Measurements from ENCODE around the gene CAP2. TPM values are rescaled to one million over a fixed set of nuclear protein-coding genes. Genes with fewer than 3 reads are reported as not detected.

The CAP2 gene
- total RNA-seq, 1 experiment from 2014 or later = 11.5 TPM

DNA sequence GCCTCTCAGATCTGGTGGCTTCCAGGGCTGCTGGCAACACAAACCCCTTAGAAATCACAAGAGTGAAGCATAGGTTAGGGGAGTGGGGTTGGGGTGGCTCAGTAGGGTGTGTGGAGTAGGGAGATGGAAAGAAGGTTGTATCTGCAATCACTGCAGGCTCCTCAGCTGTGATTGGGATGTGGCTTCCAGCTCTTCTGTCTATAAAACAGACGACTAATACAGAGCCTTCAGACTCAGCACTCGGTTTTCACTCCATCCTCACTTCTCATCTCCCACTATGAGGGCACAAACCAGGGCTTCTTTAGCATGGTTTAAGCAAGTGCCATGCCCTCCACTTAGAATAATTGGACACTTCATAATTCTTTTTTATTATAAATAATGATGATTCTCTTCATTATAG, 46.4 kb upstream of the CAP2 start:
- Histone ChIP-seq H3K79me1 (ENCODE audit: insufficient read depth, low read depth, low read length, poor library complexity, severe bottlenecking) (no peaks in the 10 kb centered on the region), H2BK20ac (ENCODE audit: low read depth, low read length, poor library complexity, severe bottlenecking) (no peak overlapping the region), H3K4me2 (ENCODE audit: insufficient read depth, insufficient read length, low read length) (no peak overlapping the region), H3K9ac (ENCODE audit: extremely low read depth, insufficient read length, low read length) (no peak overlapping the region), H2BK12ac (ENCODE audit: insufficient read length, low read depth, low read length) (no peak overlapping the region), H4K8ac (replicated peaks; ENCODE audit: insufficient read length, low read depth, low read length) (no peak overlapping the region), H3K18ac (ENCODE audit: insufficient read length, low read depth, low read length) (no peak overlapping the region), H3K23me2 (ENCODE audit: insufficient read length, low read depth, low read length, poor library complexity, severe bottlenecking) (no peaks in the 10 kb centered on the region), H4K91ac (ENCODE audit: insufficient read length, low read depth, low read length) (no peak overlapping the region), H3K14ac (ENCODE audit: insufficient read depth, low read length) (no peak overlapping the region), H3K79me2 (ENCODE audit: insufficient read depth, low read length) (no peaks in the 10 kb centered on the region), H3K4me1 (ENCODE audit: insufficient read depth, low read length) (no peaks in the 10 kb centered on the region), H2AK5ac (ENCODE audit: insufficient read length, low read length) (no peak overlapping the region), H3K9me3 (ENCODE audit: control insufficient read depth, low read depth, low read length) (no peaks in the 10 kb centered on the region), H3K27ac (ENCODE audit: insufficient read length, low read depth, low read length) (no peak overlapping the region), H2BK15ac (ENCODE audit: low read depth, low read length) (no peak overlapping the region), H3K27me3 (ENCODE audit: insufficient read depth, low read length) (no peaks in the 10 kb centered on the region), H2BK120ac (ENCODE audit: low read depth, low read length, poor library complexity, severe bottlenecking) (no peak overlapping the region), H2BK5ac (ENCODE audit: insufficient read length, low read length) (no peak overlapping the region), H2AFZ (ENCODE audit: low read length) (no peak overlapping the region), H3T11ph (ENCODE audit: low read length) (no peak overlapping the region), H4K20me1 (ENCODE audit: control insufficient read depth, insufficient read depth, insufficient read length) (no peaks in the 10 kb centered on the region), H3K56ac (ENCODE audit: insufficient read length, low read depth, low read length) (no peak overlapping the region), H4K5ac (ENCODE audit: insufficient read length, low read depth, low read length) (no peak overlapping the region), H3K23ac (ENCODE audit: insufficient read length, low read depth, low read length) (no peak overlapping the region), H3K4ac (ENCODE audit: low read depth, low read length) (no peak overlapping the region)
- H3K9me3 Mint-ChIP-seq = no peaks in the 10 kb centered on the region
- no CpG with 5 or more reads among the region's 2 CpGs for WGBS (ENCODE audit: extremely low coverage, insufficient read length, low lambda C conversion rate)
- TF ChIP-seq, protein P1, sequence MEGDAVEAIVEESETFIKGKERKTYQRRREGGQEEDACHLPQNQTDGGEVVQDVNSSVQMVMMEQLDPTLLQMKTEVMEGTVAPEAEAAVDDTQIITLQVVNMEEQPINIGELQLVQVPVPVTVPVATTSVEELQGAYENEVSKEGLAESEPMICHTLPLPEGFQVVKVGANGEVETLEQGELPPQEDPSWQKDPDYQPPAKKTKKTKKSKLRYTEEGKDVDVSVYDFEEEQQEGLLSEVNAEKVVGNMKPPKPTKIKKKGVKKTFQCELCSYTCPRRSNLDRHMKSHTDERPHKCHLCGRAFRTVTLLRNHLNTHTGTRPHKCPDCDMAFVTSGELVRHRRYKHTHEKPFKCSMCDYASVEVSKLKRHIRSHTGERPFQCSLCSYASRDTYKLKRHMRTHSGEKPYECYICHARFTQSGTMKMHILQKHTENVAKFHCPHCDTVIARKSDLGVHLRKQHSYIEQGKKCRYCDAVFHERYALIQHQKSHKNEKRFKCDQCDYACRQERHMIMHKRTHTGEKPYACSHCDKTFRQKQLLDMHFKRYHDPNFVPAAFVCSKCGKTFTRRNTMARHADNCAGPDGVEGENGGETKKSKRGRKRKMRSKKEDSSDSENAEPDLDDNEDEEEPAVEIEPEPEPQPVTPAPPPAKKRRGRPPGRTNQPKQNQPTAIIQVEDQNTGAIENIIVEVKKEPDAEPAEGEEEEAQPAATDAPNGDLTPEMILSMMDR (conservative IDR thresholded peaks at IDR 0.05) = no peak
- H3K4me1 Mint-ChIP-seq = no peaks in the 10 kb centered on the region
- no peak overlapping the region for H3K4me3 Mint-ChIP-seq
- no peaks in the 10 kb centered on the region for H3K36me3 Mint-ChIP-seq (ENCODE audit: insufficient read depth in 1 of 3, low read depth in 3 of 3)
- no peaks in the 10 kb centered on the region; the same call in 1 of the 2 replicates for H3K27me3 Mint-ChIP-seq (ENCODE audit: low read depth)
- DNase-seq = no peak
- H3K27ac Mint-ChIP-seq = no peak overlapping the region
